Breast epithelium (tissue), 3 donors: ENCODE results near the gene WRNIP1.

Experiments used
- CTCF ChIP-seq, 3 donors: fragments of 450-650 bp; IDR thresholded peaks; one replicate each; pipeline ENCODE4 v1.5.1; 2016 to 2017; ENCODE audit warnings: antibody characterized with exemption in 3 of 3, mild to moderate bottlenecking in 3 of 3, moderate library complexity in 3 of 3
- POLR2A ChIP-seq: fragments of 450-650 bp; IDR thresholded peaks from one replicate; pipeline ENCODE4 v1.6.1; 2016; ENCODE audit warnings: antibody characterized with exemption, mild to moderate bottlenecking, moderate library complexity

- TF ChIP-seq POLR2A: no peak
- no peak for TF ChIP-seq CTCF (IDR thresholded peaks at IDR 0.05)
These were observed 12.6 kb upstream of the WRNIP1 start for GRCh38 chr6:2752477-2753109.
